GM18870 (cell line): ENCODE measurements around the gene RALA.

ENCODE experiments used
- ATAC-seq: cut with Tn5 transposase; IDR thresholded peaks from one replicate; pipeline ENCODE4 v1.9.1; 2021; ENCODE audit warnings: moderate library complexity; ENCODE audit not compliant: unreplicated experiment

RALA gene

DNA sequence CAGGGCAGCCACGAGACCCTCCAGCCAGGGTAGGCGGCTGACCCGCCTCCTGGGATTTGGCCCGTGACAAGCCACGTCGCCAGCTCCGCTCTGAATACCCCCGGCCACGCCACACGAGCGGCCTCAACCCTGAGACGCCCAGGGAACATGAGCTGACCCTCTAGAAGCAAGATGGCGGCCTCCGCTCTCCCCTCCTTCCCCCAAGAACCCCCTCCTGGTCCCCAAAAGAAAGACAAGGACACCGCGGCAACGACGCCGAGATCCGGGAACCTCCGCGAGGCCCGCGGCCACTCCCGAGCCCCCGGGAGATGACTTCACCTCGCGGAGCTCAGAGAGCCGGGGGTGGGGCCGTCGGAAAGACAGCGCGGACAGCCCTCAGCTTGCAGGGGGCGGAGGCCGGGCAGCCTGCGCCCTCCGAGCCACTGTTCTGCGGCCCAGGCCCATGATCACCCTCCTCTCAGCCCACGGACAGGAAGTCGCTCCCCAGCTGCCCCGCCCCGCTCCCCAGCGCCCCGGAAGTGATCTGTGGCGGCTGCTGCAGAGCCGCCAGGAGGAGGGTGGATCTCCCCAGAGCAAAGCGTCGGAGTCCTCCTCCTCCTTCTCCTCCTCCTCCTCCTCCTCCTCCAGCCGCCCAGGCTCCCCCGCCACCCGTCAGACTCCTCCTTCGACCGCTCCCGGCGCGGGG is at the start of gene RALA:
RALA (plus strand) TSS at position 526 of the 685 bp plus-strand sequence. CDS start 63,096 bp downstream, outside the sequence.
- ATAC-seq, result peak; percentile 82

- ATAC-seq, result no peak
Observed at GRCh38 chr7:39574673-39575349, 48.6 kb upstream of the RALA start.

DNA sequence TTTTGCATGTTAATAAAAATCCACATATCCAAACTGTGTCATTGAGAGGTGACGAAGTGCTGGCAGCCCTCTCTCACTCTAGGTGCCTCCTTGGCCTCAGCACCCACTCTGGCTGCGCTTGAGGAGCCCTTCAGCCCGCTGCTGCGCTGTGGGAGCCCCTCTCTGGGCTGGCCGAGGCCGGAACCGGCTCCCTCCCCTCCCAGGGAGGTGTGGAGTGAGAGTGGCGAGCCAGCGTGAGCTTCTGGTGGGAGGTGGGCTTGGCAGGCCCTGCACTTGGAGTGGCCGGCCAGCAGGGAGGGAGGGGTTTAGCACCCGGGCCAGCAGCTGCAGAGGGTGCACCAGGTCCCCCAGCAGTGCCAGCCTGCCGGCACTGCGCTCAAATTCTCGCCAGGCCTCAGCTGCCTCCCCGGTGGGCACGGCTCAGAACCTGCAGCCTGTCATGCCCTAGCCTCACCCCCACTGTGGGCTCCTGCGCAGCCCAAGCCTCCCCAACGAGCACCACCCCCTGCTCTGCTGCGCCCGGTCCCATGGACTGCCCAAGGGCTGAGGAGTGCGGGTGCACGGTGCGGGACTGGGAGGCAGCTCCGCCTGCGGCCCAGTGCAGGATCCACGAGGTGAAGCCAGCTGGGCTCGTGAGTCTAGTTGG is 46.0 kb upstream of the RALA start:
- ATAC-seq, result no peak

DNA sequence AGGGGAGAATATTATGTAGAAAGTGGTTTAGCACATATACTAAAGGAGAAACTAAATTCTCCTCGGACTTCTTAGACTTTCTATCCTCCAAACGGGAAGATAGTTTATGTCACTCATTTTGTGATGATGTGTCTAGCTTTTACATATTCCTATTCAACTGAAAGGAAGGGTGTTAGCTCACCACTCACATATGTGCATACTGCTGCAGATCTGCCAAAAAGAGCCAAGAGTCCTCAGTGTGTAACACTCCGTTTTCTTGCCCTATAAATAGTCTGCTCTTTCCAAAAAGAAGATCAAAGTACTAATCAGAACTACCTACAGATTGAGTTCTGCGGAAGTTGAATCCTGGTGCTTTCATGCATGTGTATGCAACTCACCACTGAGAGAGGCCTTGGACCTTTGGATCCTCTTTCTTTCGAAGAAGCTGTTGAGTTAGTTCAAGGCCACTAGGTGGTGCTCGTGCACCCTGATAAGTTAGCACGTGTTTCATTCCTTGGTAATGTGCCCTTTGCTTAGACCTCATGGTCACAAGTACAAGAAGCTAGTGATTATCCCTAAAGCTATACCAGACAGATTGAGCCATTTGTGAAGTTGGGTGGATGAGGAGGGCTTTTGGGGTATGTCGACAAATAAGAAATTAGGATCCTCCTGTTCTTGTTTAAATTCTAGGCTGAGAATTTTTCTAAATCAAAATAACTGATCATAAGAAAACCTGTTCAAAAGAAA is 43.1 kb upstream of the RALA start:
- ATAC-seq, result peak; percentile 88

DNA sequence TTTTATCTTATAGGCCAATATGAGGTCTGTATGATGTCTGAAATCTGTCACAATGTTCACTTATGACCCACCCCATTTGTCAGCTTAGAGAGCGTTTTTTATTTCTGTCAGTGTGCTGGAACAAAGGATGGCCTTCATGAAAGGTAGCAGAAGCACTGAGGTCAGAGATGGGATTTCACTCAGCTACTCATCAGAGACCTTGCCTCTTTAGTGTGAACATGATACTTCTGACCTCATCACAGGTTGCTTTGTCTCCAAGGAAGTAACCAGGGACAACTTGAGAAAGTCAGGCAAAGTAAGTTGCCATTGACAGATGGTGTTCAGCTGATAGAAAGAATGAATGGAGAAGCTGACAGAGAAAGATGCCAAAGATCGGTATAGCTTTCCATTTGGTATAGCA is 40.8 kb upstream of the RALA start:
- no peak for ATAC-seq

- no peak for ATAC-seq
Observed at GRCh38 chr7:39583539-39583938, 39.8 kb upstream of the RALA start.

- no peak for ATAC-seq
Observed at GRCh38 chr7:39587393-39587792, 36.0 kb upstream of the RALA start.

DNA sequence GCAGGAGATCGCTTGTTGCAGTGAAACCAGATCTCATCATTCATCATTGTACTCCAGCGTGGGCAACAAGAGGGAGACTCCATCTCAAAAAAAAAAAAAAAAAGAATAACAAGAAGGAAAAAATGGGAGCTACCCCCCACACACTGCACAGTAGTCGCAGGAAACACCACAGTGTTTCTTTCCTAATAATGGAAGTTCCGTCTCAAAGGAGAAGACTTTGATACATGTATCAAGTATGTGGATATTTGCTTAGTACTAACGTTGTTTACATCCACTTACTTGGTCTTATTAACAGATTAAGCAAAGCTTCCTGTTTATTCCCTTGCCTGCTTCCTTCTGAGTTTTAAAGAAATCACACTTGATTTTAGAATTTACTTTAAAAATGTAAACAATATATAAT is 35.0 kb upstream of the RALA start:
- ATAC-seq, result no peak

GRCh38 chr7:39589323-39590111 is 33.9 kb upstream of the RALA start:
- ATAC-seq, result peak; percentile 96

DNA sequence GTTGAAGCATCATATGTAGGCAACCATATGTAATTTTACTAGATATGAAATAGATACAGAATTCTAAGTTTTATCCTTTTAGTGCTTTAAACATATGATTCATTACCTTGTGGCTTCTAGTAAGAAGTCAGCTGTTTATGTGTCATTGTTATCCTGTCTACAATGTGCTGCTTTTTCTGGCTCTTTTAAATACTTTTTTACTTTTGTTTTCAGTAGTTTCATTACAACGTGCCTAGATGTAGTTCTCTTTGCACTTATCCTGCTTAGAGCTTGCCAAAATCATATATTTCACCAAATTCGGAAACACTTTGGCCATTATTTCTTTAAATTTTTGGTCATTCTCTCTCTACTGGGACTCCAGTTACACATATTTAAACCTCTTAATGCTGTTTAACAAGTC is 30.8 kb upstream of the RALA start:
- no peak for ATAC-seq

- ATAC-seq, result no peak
Observed at GRCh38 chr7:39594988-39595620, 28.3 kb upstream of the RALA start.

GRCh38 chr7:39602351-39602750 is 21.0 kb upstream of the RALA start:
- ATAC-seq, result no peak

DNA sequence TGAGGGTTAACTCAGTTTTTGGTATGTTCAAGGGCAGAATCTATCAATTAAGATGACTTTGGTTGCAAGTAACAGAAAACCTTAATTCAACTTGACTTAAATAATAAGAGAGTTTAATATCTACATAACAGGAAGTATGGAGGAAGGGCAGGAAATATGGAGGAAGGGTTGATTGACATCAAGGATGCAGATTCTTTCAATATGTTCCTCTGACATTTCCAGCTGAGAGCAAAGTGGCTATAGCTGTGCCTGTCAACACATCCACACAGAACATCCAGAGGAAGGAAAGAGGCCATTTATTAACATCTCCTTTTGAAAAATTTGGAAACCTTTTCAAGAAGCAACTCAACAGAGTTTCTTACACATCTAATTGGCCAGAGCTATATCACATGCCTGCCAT is 19.4 kb upstream of the RALA start:
- no peak for ATAC-seq

- ATAC-seq, result peak; percentile 85
Observed at GRCh38 chr7:39605087-39605486, 18.3 kb upstream of the RALA start.

DNA sequence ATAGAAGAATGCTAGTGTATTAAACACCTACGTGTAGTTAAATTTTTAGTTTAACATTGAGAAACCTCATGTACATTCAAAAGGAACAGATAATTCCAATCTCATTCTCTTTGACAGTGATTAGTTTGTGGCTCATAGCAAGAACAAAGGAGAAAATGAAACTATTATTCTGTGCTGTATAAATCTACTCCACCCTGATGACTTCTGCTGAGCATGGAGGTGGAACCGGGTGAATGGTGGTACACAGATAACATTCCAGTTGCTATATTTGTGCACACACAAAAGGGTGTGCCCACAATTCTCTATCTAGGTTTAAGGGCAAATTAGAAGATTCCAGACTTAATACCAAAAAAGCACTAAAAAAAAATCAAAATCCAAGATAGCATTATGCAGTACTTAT is 17.0 kb upstream of the RALA start:
- ATAC-seq, result no peak

GRCh38 chr7:39606941-39607340 is 16.4 kb upstream of the RALA start:
- no peak for ATAC-seq

DNA sequence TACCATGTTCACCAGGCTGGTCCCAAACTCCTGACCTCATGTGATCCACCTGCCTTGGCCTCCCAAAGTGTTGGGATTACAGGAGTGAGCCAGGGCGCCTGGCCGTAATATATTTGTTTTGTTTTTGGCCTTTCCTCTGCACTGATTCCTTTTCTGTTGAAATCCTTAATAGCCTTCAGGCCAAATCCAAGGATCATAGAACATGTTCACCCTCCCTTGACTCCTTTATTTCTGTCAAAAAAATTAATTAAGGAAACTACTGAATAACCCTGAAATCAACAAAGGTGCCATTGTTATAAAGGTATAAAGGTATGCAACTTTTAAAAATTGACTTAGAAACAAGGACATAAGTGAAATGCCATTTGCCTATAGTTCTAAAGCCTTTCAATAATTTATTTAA is 15.5 kb upstream of the RALA start:
- ATAC-seq, result no peak

- no peak for ATAC-seq
Observed at GRCh38 chr7:39608278-39608677, 15.1 kb upstream of the RALA start.

- ATAC-seq, result no peak
Observed at GRCh38 chr7:39609113-39609934, 14.0 kb upstream of the RALA start.

- no peak for ATAC-seq
Observed at GRCh38 chr7:39609935-39610263, 13.5 kb upstream of the RALA start.
